ENCODE data around the gene ACOX3. TPM values are rescaled to one million over a fixed set of nuclear protein-coding genes. Genes with fewer than 3 reads are reported as not detected.

Gene ACOX3
- total and polyA plus RNA-seq, 9 donors = 10.1 to 32.4 (median 21.3) TPM

DNA sequence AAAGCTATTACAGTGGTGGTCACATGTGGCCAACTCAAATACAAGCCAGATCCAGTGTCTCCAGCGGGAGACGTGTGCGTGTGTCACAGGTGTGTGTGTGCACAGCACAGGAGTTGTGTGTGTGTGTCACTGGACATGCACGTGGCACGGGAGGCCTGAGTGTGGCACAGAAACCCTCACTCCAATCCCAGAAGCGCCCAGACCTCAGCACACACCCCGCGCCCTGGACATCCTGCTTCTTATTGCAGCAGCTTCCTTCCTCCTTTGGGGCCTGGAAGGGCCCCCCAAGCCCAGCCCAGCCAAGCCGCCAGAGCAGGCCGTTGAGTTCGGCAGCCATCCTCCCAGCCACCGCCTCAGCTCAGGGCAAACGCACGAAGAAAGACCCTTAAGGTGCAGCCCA is 37.9 kb downstream of the ACOX3 start:
- H3K4me3 ChIP-seq = no peak overlapping the region
- no peaks in the 10 kb centered on the region for H3K9me3 ChIP-seq
- intact Hi-C loops (cut with DNase I) = loop anchor here in 3 of 4 donors (2.0 to 10.0 kb wide), 6 partner anchors 128 to 238 kb away; no protein-coding TSS in a partner anchor
- no peaks in the 10 kb centered on the region for H3K36me3 ChIP-seq
- H3K27ac ChIP-seq = no peak overlapping the region
- no peaks in the 10 kb centered on the region for H3K27me3 ChIP-seq
- whole genome bisulfite sequencing, 3 donors = 84 to 87% (median 86%) methylated on average over 14 of the region's 14 CpGs
- TF ChIP-seq, protein P1, sequence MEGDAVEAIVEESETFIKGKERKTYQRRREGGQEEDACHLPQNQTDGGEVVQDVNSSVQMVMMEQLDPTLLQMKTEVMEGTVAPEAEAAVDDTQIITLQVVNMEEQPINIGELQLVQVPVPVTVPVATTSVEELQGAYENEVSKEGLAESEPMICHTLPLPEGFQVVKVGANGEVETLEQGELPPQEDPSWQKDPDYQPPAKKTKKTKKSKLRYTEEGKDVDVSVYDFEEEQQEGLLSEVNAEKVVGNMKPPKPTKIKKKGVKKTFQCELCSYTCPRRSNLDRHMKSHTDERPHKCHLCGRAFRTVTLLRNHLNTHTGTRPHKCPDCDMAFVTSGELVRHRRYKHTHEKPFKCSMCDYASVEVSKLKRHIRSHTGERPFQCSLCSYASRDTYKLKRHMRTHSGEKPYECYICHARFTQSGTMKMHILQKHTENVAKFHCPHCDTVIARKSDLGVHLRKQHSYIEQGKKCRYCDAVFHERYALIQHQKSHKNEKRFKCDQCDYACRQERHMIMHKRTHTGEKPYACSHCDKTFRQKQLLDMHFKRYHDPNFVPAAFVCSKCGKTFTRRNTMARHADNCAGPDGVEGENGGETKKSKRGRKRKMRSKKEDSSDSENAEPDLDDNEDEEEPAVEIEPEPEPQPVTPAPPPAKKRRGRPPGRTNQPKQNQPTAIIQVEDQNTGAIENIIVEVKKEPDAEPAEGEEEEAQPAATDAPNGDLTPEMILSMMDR (IDR thresholded peaks at IDR 0.05) = no peak
- no peak for TF ChIP-seq POLR2A (IDR thresholded peaks at IDR 0.05)
- TF ChIP-seq EP300 (IDR thresholded peaks at IDR 0.05) = no peak
- DNase-seq = peak in 1 of 5 donors; percentile 36
- no peaks in the 10 kb centered on the region for H3K4me1 ChIP-seq (ENCODE audit: insufficient read depth)

DNA sequence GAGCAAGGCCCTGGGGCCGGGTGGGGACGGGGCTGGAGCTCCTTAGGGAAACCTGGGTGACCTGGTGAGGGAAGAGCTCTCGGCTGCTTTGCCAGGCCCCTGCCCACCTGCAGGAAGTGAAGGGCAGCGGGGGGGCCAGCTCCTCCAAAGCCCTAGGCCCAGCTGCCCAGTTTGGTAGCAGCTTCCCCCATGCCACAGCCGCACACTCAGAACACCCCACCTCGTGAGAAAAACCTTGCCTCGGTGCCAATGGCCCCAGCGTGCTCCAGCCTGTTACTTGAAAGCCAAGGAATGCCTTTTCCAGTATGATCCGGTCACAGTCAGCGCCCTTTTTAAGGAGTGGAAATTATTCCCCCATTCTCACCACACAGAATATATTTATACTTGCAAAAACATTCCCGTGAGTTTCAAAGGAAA is 38.3 kb downstream of the ACOX3 start:
- no peaks in the 10 kb centered on the region for H3K4me1 ChIP-seq (ENCODE audit: insufficient read depth)
- DNase-seq = peak in 2 of 5 donors; percentile 22 to 24
- 64 to 86% (median 81%) methylated on average over 11 of the region's 11 CpGs for WGBS, 3 donors
- no peak overlapping the region for H3K4me3 ChIP-seq
- TF ChIP-seq, protein P1 (IDR thresholded peaks at IDR 0.05) = no peak
- no peak for TF ChIP-seq POLR2A (IDR thresholded peaks at IDR 0.05)
- TF ChIP-seq EP300 (IDR thresholded peaks at IDR 0.05) = no peak
- no peaks in the 10 kb centered on the region for H3K36me3 ChIP-seq
- intact Hi-C loops (cut with DNase I) = loop anchor here in 3 of 4 donors (2.0 to 10.0 kb wide), 6 partner anchors 127 to 237 kb away; no protein-coding TSS in a partner anchor
- no peaks in the 10 kb centered on the region for H3K27me3 ChIP-seq
- no peaks in the 10 kb centered on the region for H3K9me3 ChIP-seq
- no peak overlapping the region for H3K27ac ChIP-seq

DNA sequence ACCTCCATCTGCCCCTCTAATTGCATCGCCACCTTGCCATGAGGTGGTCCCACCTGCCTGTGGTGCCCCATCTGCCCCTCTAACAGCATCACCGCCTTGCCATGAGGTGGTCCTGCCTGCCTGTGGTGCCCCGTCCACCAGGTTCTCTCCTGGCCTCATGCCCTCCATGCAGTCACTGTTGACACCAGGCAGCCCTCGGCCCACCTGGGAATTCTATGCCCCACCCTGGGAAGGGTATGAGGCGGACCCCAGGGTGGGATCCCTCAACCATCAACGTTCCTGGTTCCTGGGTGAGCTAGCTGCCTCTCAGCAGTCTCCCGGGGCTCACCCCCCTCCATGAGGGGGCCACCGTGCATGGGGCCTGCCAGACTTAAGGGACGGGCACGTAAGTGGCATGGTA is 38.9 kb downstream of the ACOX3 start:
- H3K36me3 ChIP-seq = no peaks in the 10 kb centered on the region
- 88 to 92% (median 91%) methylated on average over 10 of the region's 10 CpGs for WGBS, 3 donors
- TF ChIP-seq EP300 (IDR thresholded peaks at IDR 0.05) = no peak
- TF ChIP-seq, protein P1 (IDR thresholded peaks at IDR 0.05) = no peak
- no peak for TF ChIP-seq POLR2A (IDR thresholded peaks at IDR 0.05)
- intact Hi-C loops (cut with DNase I) = loop anchor here in 3 of 4 donors (2.0 to 10.0 kb wide), 6 partner anchors 127 to 237 kb away; no protein-coding TSS in a partner anchor
- DNase-seq = peak in 2 of 5 donors; percentile 23 to 34
- H3K27me3 ChIP-seq = no peaks in the 10 kb centered on the region
- H3K27ac ChIP-seq = no peak overlapping the region
- H3K9me3 ChIP-seq = no peaks in the 10 kb centered on the region
- no peaks in the 10 kb centered on the region for H3K4me1 ChIP-seq (ENCODE audit: insufficient read depth)
- H3K4me3 ChIP-seq = no peak overlapping the region

DNA sequence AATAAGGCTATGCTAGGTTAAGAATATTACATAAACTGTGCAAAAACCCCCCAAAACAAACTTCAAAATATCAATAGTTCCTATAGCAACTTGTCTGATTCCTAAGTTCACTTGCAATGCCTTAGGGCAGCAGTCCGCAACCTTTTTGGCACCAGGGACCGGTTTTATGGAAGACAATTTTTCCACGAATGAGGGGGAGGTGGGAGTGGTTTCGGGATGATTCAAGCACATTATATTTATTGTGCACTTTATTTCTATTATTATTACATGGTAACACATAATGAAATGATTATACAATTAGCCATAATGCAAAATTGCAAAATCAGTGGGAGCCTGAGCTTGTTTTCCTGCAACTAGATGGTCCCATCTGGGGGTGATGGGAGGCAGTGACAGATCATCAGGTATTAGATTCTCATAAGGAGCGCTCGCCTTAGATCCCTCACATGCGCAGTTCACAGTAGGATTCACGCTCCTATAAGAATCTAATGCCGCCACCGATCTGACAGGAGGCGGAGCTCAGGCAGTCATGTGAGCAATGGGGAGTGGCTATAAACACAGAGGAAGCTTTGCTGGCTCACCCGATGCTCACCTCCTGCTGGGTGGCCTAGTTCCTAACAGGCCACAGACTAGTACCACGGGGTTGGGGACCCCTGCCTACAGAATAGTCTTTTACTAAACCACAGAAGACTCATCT is 39.7 kb downstream of the ACOX3 start:
- no peak for TF ChIP-seq POLR2A (IDR thresholded peaks at IDR 0.05)
- TF ChIP-seq, protein P1 (IDR thresholded peaks at IDR 0.05) = no peak
- no peak for TF ChIP-seq EP300 (IDR thresholded peaks at IDR 0.05)
- no peaks in the 10 kb centered on the region for H3K9me3 ChIP-seq
- no peaks in the 10 kb centered on the region for H3K27me3 ChIP-seq
- H3K36me3 ChIP-seq = no peaks in the 10 kb centered on the region
- 87 to 92% (median 90%) methylated on average over 13 of the region's 13 CpGs for WGBS, 3 donors
- H3K27ac ChIP-seq = no peak overlapping the region
- no peaks in the 10 kb centered on the region for H3K4me1 ChIP-seq (ENCODE audit: insufficient read depth)
- intact Hi-C loops (cut with DNase I) = loop anchor here in 3 of 4 donors (10.0 kb wide), 3 partner anchors 126 to 236 kb away; no protein-coding TSS in a partner anchor
- no peak overlapping the region for H3K4me3 ChIP-seq
- DNase-seq = peak in 1 of 5 donors; percentile 14
